A549 (cell line): ENCODE results near the gene TMEM79.

Source experiments
- KDM1A ChIP-seq: fragments of 200-600 bp; sonication (generic); IDR thresholded peaks from 2 replicates; pipeline ENCODE4 v1.6.1; 2016; ENCODE audit warnings: low read depth, mild to moderate bottlenecking
- MYC ChIP-seq: IDR thresholded peaks from 2 replicates; pipeline ENCODE4 v1.6.1; 2012; ENCODE audit warnings: mild to moderate bottlenecking, inconsistent platforms, low read length, improper control_type of control experiment, borderline replicate concordance
- POLR2A ChIP-seq: IDR thresholded peaks from 2 replicates; pipeline ENCODE4 v1.6.1; 2012; ENCODE audit warnings: mild to moderate bottlenecking, low read length
- RNF2 ChIP-seq: fragments of 200-600 bp; sonication (generic); IDR thresholded peaks from 2 replicates; pipeline ENCODE4 v1.6.1; 2016; ENCODE audit warnings: low read depth, mild to moderate bottlenecking, antibody characterized with exemption, moderate library complexity, borderline replicate concordance
- ZSCAN20 ChIP-seq: fragments of 250-450 bp; sonication (Bioruptor Pico); IDR thresholded peaks from 2 replicates; pipeline ENCODE4 v1.8.0; 2022; ENCODE audit warnings: mild to moderate bottlenecking, moderate library complexity
- TF ChIP-seq, protein P1 (sequence below): fragments of >200 bp; sonication (Bioruptor Twin); formaldehyde crosslinking; IDR thresholded peaks from 3 replicates; pipeline ENCODE4 v1.5.1; 2016

DNA sequence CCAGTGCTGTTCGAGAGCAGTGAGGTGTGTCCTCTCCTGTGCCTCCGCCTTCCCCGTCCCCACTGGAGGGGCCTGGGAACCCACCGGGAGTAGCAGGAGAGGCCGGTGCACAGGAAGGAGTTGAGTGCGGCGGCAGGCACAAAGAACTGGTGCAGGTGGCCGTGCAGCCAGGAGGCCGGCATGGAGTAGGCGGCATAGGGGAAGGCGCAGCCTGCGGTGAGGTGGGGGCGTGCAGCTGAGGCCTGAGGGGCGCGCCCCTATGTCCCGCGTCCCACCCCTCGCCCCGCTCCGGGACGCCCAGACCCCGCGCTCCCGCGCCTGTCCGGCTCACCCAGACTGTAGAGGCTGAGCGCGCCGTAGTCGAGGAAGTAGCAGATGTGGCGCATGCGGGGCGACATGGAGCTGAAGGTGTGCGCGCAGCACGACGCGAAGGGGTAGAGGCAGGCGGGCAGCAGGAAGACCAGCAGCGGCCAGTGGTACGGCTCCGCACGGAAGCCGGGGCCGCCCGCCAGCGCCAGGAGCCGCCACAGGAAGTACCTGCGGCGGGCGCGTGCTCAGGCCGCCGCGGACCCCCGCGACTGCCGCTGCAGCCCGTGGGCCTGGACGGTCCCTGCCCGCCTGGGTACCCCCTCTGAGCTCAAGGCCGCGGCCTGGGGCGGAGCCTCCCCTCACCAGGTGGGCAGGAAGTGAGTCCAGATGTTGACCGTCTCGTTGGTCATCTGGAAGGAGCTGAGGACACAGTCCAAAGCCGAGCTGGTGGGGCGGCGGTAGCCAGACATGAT, 38.5 kb upstream of the TMEM79 start:
- TF ChIP-seq, protein P1, sequence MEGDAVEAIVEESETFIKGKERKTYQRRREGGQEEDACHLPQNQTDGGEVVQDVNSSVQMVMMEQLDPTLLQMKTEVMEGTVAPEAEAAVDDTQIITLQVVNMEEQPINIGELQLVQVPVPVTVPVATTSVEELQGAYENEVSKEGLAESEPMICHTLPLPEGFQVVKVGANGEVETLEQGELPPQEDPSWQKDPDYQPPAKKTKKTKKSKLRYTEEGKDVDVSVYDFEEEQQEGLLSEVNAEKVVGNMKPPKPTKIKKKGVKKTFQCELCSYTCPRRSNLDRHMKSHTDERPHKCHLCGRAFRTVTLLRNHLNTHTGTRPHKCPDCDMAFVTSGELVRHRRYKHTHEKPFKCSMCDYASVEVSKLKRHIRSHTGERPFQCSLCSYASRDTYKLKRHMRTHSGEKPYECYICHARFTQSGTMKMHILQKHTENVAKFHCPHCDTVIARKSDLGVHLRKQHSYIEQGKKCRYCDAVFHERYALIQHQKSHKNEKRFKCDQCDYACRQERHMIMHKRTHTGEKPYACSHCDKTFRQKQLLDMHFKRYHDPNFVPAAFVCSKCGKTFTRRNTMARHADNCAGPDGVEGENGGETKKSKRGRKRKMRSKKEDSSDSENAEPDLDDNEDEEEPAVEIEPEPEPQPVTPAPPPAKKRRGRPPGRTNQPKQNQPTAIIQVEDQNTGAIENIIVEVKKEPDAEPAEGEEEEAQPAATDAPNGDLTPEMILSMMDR: no peak
- TF ChIP-seq RNF2 (no peak), MYC (no peak), KDM1A (no peak), ZSCAN20 (no peak), POLR2A (no peak)
